GM06990 (cell line): ENCODE results near the gene B3GNT5.

Source experiments
- DNase-seq: peaks from one replicate; pipeline ENCODE4 v3.0.0-alpha.2; 2011; ENCODE audit not compliant: insufficient read length; ENCODE audit errors: extremely low read depth
- H3K27me3 ChIP-seq: replicated peaks from 2 replicates; pipeline ENCODE4 v1.6.0; 2011; ENCODE audit warnings: low read length; ENCODE audit not compliant: control insufficient read depth, insufficient read depth
- H3K36me3 ChIP-seq: 2 replicates; pipeline ENCODE4 v1.5.1; 2011; ENCODE audit warnings: low read length; ENCODE audit not compliant: control insufficient read depth, insufficient read depth
- H3K4me3 ChIP-seq: replicated peaks from 2 replicates; pipeline ENCODE4 v1.5.1; 2011; ENCODE audit warnings: low read depth, mild to moderate bottlenecking, control low read depth, low read length
- TF ChIP-seq, protein P1 (sequence below): IDR thresholded peaks from 2 replicates; pipeline ENCODE4 v1.5.1; 2011; ENCODE audit warnings: low read length, control low read depth, mild to moderate bottlenecking, inconsistent platforms; ENCODE audit not compliant: insufficient read depth, poor library complexity, severe bottlenecking

The B3GNT5 gene

DNA sequence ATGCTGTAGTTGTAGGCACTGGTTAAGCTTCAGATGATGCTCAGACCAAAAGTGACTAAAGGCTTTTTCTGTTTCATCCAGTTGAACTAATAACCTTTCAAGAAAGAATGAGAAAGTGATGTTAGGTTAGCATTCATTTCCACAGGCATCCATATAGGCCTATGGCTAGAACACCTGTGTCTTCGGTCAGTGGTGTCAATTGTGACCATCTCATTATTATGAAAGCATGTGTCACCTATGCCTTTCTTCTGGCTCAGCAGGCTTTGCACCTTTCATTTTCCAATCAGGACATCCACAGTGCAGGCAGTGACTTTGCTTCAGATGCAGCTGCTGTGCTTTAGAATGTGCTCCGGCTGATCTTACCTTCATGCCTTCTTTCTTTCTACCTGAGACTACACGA, 57.9 kb downstream of the B3GNT5 start:
- DNase-seq = no peak
- H3K27me3 ChIP-seq = no peaks in the 10 kb centered on the region; the same call in 1 of the 2 replicates
- no peak overlapping the region for H3K4me3 ChIP-seq
- H3K36me3 ChIP-seq = no peaks in the 10 kb centered on the region
- TF ChIP-seq, protein P1, sequence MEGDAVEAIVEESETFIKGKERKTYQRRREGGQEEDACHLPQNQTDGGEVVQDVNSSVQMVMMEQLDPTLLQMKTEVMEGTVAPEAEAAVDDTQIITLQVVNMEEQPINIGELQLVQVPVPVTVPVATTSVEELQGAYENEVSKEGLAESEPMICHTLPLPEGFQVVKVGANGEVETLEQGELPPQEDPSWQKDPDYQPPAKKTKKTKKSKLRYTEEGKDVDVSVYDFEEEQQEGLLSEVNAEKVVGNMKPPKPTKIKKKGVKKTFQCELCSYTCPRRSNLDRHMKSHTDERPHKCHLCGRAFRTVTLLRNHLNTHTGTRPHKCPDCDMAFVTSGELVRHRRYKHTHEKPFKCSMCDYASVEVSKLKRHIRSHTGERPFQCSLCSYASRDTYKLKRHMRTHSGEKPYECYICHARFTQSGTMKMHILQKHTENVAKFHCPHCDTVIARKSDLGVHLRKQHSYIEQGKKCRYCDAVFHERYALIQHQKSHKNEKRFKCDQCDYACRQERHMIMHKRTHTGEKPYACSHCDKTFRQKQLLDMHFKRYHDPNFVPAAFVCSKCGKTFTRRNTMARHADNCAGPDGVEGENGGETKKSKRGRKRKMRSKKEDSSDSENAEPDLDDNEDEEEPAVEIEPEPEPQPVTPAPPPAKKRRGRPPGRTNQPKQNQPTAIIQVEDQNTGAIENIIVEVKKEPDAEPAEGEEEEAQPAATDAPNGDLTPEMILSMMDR = no peak

- H3K36me3 ChIP-seq = no peaks in the 10 kb centered on the region
- no peaks in the 10 kb centered on the region; the same call in 1 of the 2 replicates for H3K27me3 ChIP-seq
- TF ChIP-seq, protein P1 = no peak
- DNase-seq = no peak
- H3K4me3 ChIP-seq = no peak overlapping the region
These were observed 59.4 kb downstream of the B3GNT5 start for GRCh38 chr3:183312433-183312832.

GRCh38 chr3:183313351-183313750, 60.3 kb downstream of the B3GNT5 start:
- H3K36me3 ChIP-seq = no peaks in the 10 kb centered on the region
- no peaks in the 10 kb centered on the region; the same call in 1 of the 2 replicates for H3K27me3 ChIP-seq
- DNase-seq = no peak
- TF ChIP-seq, protein P1 = no peak
- no peak overlapping the region for H3K4me3 ChIP-seq

DNA sequence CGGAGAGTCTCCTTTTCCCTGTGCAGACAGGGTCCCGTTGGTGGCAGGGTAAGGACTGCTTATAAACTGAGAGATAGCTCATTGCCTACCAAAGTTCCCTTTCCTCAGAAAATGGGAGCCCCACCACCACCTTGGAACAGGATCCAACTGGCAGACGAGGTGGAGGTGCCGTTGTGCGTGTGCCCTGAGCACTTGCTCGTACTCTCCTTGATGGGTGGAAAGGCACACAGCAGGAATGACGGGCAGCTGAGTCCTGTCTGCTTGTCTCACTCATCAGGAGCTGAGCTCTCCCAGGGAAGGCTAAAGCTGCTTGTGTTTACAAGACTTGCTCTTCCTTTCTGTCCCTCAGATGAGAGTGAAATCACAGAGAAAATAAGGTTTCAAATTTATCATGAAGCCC, 60.7 kb downstream of the B3GNT5 start:
- no peaks in the 10 kb centered on the region for H3K36me3 ChIP-seq
- no peaks in the 10 kb centered on the region; the same call in 1 of the 2 replicates for H3K27me3 ChIP-seq
- TF ChIP-seq, protein P1 = no peak
- no peak for DNase-seq
- no peak overlapping the region for H3K4me3 ChIP-seq

DNA sequence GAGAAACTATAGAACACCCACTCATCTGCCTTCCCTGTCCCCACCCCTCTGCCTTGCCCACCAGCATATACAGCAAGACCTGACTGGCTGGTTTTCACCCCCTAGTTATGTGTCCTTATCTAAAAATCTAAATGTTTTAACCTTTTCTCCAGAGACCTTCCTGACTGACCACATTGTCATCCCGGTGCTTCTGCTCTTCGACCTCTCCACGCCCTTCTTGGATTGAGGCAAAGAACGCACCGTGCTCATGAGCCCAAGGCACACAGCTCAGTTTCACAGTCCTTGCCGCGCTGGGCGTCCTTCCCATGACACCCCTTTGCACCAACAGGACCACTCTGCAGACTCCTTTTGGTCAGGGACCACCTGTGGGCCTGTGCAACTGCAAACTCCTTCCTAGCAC, 62.7 kb downstream of the B3GNT5 start:
- DNase-seq = no peak
- TF ChIP-seq, protein P1 = no peak
- no peaks in the 10 kb centered on the region for H3K36me3 ChIP-seq
- no peaks in the 10 kb centered on the region; the same call in 1 of the 2 replicates for H3K27me3 ChIP-seq
- no peak overlapping the region for H3K4me3 ChIP-seq

DNA sequence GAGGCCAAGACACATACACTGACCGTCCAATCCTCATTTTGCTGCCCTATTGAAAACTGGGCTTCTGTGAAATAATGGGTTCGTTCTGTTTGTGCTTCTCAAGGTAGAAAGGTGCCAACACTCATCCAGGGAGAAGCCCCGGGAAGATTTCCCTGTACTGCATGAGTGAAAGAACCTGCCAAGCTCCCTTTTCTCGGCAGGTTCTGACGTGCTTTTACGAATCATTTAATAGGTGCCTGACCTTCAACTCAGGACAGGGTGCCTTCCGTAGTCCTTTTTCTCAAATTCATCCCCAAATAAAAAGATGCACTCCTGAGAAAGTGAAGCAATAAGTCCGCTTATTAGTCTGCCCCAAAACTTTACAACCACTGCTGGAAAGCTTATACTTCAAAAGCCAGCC, 64.2 kb downstream of the B3GNT5 start:
- no peak for DNase-seq
- Histone ChIP-seq H3K27me3 (no peaks in the 10 kb centered on the region; the same call in 1 of the 2 replicates), H3K4me3 (no peak overlapping the region), H3K36me3 (no peaks in the 10 kb centered on the region)
- TF ChIP-seq, protein P1 = no peak
